HL-60/S4 (cell line): ENCODE data around the gene USP3.
"Not testable (repeated sequence)": the region's sequence is repeated elsewhere in the genome, so short reads cannot be mapped to it uniquely, and the experiment has no call there.

Experiments used
- in situ Hi-C: fragments of 300-500 bp; cut with MboI; formaldehyde crosslinking; loops from 2 replicates; pipeline ENCODE4 v1.14.3; 2022; ENCODE audit warnings: low sequenced_read_pairs

Gene USP3

DNA sequence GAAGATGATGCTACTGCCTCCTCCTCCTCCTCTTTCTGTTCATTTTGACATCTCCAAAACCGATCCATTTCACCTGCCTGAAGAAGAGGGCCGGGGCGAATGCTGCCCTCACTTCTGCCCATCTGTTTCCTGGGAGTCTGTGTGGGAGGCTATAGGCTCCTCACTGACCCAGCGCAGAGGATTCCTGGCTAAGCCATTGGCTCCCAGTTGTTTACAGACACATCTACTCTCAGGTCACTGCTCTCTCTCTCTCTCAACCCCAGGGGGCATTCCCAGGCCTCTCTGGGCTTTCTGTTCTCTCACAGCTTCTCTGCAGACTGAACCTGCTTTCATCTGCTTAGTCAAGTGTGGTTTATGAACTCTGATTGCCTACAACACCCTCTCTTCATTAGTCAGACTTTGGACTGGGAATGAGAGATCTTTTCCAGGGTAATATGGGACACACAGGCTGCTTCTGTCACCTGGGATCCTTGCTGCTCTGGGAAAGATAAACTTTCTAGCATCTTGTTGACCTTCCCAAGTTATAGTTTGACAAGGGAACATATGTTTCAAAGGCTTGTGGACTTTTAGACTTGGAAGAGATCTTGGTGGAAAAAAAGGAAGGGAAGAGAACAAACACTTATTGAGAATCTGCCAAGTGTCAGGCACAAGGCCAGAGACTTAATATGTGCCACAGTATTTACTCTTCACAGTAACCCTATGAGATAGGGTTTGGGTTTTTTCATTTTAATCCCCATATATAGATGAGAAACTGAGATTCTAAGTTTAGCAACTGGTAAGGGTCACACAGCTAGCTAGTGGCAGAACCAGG lies 30.2 kb upstream of the USP3 start:
- in situ Hi-C loops: loop anchor here (25.0 kb wide), 1 partner anchor 588 kb away; no protein-coding TSS in a partner anchor

DNA sequence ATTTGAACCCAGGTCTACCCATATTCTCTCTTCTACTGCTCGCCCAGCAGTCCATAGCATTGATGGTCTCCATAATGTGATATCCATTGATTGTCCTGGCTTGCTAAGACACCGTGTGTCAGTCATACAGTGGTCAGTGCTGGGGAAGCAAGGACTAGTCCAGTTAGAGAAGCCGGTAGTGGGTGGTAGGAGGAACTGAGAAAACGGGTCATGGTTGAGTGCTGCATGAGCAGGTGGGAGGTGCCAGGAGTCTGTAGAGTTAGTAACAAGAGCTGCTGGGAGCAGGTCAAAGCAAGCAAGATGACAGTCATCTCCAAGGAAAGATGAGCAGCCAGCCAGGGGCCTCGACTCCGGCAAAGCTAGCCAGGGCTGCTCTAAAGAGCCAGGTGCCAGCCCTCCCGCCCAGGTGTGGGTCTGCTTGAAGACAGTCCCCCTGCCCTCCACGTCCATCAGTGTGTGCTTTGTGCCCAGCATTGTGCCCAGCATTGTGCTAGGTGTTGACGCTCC lies 29.5 kb upstream of the USP3 start:
- in situ Hi-C loops: loop anchor here (25.0 kb wide), 1 partner anchor 587 kb away; no protein-coding TSS in a partner anchor

DNA sequence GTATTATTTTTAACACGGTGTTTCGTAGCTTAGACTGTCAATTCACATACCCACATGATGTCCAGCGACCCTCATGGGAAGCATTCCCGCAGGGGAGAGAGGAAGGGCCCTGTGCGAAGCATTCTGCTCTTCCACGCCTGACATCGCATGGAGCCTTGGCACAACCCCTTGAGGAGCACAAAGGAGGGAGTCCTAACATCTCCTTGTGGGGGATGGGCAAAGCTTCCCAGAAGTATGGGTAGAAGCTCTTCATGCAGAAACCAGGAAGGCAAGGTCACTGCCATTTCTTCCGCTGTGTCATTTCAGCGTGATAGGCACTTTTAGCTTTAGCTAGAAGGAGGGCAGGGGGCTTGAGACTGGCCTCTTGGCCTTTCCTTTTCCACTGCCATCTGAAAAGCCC lies 28.7 kb upstream of the USP3 start:
- in situ Hi-C loops: no loop called here

DNA sequence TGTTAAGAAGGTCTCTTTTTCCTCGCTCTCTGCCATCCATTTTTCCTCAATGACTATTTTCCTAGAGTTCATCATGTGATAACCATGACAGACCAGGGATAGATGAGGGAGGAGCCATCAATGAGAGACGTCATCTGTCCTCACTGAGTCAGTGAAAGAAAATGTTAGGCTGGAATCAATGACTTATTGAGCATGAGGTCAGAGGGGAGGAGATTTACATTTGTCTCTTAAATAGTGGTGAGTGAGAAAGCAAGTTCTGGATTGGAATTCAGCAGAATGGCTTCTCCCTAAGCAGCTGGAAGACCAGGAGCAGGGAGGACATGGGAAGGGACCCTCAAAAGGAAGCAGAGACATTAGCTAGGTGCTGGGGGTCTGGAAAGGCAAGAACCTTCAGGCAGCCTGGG lies 28.2 kb upstream of the USP3 start:
- in situ Hi-C loops: no loop called here

DNA sequence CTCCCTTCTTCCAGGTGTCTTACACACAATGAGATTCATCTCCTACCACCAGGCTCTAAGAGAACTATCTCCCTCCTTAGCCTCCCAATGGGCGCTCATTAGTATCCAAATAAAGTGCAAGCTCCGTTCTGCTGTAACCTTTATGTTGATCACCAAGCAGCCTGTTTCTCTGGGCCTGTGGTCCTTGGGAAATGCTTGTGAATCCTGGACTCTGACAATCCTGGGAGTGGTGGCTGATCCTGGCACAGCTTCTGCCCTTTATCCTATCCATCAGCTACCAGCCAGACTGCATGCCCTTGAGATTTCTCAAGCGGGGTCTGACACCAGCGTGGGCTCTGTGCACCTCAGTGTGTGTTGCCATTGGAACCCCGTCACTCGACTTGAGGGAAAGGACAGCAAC lies 26.1 kb upstream of the USP3 start:
- in situ Hi-C loops: no loop called here

DNA sequence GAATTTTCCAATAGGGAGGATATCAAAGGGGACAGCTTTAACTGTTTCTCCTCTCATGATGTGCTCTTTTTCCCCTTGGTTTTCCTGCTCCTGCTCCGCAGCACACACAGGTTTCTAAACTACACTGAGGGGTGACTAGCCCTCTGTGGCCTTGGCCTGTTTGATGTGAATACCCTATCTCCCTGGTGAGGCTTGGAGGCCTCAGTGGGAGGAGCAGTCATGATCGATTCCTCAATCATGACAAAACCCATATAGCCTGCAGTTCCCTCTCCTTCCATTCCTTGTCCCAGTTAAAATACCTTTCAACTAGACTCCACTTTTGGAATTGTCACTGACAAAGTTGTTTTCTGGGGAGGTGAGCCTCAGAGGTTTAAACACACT lies 24.0 kb upstream of the USP3 start:
- in situ Hi-C loops: no loop called here

DNA sequence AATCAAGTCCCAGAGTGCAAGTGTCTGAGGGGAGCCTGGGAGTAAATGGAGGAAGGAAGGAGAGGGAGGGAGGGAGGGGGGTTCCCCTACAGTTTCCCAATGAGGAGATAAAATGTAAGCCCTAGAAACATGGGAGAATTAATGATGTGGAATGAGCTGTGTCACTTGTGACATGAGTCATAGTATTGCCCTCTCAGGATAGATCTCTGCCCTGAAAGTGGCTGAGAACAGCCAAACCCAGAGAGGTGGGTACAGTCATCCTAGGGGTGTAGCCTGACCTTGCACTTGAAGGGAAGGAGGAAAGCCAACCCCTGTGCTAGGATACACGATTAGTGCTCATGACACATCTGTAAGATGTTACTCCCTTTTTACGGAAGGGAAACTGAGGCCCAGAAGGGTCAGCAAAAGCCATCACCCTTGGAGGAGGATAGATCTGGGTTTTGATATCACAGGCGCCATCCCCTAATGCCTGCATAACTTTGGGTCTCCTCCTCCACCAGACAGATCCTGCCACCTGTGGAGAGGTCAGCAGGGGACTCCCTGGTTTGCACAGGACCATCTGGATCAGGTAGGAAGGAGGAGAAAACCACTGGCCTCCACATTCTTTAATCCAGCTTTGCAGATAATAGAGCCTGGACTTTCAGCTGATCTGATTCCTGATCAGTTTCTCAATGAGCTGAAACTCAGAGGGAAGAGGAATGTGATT lies 23.1 kb upstream of the USP3 start:
- in situ Hi-C loops: no loop called here

DNA sequence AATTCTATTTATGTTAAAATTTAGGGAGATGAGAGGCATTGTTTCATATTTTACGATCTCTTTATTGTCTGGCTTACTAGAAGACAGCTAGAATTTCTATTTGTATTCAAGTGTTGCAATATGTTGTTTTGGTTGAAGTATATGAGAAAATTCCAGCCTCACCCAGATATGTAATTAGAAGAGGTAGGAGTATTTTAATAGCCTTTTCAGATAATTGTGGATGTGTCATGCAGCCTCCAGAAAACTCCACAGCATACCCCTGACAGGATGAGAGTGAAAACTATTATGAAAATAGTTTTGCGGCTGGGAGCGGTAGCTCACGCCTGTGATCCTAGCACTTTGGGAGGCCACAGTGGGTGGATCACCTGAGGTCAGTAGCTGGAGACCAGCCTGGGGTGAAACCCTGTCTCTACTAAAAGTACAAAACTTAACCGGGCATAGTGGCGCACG lies 21.5 kb upstream of the USP3 start:
- in situ Hi-C loops: no loop called here

DNA sequence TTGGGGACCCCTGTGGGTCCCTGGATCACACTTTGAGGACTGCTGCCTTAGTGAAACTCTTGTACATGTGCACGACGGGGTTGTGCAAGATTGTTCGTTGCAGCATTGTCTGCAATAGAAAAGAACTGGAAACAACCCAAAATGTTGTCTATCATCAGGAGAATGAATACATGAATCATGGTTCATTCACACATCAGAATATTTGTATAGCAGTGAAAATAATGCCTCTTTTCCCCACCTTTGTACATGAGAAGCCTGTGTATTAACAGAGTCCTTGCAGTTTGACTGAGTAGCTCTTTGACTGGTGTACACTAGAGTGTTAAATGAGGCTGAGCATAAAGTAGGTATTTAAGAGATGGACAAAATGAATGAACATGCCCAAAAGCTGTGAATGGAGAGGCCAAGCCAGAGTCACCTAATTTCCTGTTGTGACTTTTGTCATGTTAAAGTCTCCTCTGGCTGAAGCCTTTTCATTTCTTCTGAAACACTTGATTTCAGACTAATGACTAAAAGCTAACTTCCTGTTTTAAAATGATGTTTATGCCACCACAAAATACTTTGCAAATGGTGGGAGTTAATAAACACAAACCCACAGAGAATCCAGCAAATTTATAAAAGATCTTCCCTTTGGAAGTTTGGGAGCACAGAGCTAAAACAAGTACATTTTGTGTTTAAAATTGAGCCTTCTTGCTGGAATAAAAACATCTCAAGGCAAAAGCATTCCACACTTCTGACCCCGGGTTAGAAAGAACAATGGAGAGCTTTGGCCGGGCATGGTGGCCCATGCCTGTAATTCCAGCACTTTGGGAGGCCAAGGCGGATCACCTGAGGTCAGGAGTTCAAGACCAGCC lies 20.6 kb upstream of the USP3 start:
- in situ Hi-C loops: no loop called here

DNA sequence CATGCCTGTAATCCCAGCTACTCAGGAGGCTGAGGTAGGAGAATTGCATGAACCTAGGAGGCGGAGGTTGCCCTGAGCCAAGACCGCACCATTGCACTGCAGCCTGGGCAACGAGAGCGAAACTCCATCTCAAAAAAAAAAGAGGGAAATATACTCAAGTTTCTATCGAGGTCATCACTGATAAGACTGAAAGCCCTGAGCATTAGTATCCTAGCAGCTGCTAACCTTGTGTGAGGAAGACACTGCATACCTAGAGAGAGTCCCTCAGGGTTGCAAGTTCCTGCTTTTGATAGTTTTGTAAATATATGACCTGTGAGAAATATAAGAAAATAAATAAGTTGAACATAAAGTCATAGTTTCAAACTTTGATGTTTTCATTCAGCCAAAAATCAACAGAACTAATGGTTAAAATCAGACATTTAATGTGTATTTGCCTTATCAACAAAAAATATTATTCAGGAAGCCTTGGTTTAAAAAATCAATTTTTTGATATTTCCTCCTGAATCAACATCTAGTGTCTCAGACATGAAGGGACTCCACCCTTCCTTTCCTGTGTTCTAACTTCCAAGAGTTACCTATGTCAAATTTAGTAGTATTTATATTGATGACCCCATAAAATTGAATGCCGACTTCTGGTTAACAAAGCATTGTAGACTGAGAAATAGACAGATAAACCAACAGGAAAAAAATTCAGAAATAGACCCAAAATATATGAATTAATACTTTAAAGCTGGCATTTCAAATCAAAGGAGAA lies 19.8 kb upstream of the USP3 start:
- in situ Hi-C loops: no loop called here

DNA sequence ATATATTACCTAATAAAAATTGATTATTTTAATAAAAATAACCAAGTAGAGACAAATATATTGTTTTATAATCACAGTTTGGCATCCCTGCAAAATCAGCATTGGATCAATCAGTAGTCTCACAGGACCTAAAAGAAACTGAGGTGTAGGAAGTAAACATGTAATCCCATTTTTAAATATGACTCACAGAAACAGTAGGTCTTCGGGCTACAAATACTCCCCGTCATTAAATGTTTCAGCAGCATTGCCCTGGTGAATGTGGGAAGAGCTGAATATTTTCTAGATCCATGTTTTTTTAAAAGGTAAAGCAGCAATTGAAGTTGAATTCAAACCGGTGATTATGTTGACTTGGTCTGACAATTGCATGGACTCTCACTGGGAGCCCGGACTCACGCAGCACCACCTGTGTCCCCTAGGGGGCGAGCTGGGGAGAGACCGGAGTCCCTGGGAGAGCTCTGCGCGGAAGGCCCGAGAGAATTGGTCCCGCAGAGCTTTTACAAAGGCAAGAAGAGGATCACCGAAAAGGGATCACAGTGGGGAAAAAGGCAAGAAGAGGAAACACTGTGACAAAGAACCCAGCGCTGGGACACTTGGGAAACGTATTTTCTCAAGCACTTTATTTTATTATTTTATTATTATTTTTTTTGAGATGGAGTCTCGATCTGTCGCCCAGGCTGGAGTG lies 17.2 kb upstream of the USP3 start:
- in situ Hi-C loops: no loop called here

DNA sequence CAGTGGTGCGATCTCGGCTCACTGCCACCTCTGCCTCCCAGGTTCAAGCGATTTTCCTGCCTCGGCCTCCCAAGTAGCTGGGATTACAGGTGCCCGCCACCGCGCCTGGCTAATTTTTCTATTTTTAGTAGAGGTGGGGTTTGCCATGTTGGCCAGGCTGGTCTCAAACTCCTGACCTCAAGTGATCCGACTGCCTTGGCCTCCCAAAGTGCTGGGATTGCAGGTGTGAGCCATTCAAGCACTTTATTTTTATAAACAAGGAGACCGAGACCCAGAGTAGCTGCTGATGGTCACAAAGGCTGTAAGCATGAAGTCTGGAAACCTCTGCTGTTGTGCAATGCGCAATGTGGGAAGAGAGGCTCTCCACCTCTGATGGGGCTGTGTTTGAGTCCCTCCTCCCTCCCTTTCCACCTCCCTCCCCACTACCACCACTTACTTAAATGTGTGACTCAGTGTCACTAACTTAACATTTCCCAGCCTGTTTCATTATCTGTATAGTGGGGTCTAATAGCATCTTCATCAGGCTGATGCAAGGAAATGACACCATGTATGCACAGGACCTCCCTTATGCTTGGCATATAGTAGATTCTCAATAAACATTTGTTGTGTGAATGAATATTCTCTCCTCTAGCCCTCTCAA lies 16.5 kb upstream of the USP3 start:
- in situ Hi-C loops: not testable (repeated sequence)

DNA sequence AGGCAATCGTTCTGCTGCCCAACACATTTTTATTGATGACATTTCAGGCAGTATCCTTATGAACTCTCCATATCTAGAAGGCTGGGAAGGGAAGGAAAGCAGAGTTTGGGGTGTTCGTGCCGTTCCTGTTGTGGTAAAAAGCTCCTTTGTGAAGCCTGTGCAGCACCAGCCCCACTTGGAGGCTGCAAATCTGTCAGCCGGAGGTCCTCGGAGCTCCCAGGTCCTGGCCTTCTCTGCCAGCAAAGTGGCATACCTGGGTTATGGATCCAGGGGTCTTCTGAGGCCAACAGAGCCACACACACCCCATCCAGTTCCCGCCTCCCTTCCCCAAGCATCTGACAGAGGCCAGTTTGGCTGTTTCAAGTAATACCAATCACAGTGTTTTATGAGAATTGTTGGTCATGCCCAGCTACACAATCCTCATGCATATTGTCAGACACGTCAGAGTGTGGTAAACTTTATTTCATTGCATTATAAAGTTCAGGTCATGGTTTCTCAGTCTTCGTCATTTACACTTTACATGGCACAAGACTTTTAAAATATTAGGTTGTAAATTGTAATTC lies 15.9 kb upstream of the USP3 start:
- in situ Hi-C loops: no loop called here

DNA sequence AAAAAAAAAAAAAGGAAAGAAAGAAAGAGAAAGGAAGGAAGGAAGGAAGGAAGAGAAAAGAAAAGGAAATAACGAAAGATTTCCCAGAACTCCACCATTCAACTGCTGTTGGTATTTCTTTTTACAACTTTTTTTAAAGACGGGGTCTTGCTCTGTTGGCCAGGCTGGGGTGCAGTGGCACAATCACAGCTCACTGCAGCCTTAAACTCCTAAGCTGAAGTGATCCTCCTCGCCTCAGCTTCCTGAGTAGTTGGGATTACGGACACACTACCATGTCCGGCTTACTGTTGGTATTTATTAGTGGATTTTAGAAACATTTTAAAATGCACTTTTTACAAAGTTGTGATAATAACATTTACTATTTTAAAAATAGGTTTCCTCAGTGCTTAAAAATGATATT lies 15.0 kb upstream of the USP3 start:
- in situ Hi-C loops: no loop called here

DNA sequence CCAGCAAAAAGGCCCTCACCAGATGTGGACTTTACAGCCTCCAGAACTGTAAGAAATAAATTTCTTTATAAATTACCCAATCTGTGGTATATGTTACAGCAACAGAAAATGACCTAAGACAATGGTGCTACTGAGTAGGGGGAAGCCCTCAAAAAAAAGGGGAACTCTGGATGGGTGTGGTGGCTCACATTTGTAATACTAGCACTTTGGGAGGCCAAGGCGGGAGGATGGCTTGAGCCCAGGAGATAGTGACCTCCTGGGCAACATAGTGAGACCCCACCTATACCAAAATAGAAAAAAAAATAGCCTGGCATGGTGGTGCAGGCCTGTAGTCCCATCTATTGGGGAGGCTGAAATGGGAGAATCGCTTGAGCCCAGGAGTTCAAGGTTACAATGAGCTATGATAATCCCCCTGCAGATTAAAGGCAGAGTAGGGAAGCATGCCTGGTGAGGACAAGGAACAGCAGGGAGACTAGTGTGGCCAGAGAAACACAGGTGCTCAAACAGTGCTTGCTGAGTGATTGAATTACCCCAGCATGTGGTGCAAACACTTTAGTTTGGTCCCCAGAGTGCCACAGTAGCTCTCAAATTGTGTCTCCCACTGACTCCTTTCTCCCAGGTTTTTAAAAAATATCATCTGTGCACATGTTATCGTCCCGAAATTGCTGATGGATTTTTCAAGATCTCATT lies 13.9 kb upstream of the USP3 start:
- in situ Hi-C loops: no loop called here

DNA sequence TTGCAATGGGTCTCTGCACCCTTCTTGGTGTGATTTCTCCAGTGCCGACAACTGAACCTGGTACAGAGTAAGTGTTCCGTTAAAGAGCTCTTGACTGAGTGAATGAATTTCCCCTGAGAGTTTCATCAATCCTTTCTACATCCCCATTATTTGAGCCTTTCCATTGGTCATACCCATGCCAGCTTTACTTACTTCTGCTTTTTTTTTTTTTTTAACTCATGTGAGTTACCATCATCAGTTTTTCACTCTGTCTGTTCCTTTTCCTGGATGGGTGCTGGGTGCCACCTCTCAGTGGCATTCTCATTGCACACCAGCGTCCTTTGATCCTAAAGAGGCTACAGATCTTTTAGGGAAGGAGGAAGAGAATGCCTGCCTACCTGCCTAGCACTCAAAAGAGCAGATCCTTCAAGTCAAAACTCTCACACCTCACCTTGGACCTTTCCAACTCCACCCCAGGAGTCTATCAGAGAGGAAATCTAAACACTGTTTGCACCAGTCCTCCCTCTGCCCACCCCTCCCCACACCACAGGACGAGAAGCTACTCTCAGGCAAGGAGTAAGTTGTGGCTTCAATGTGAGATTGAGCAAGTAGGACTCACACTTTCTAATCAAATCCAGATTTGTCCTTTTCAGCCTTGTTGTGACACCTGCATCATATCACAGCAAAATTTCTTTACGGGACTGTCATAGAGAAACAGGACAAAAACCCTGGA lies 13.1 kb upstream of the USP3 start:
- in situ Hi-C loops: no loop called here

DNA sequence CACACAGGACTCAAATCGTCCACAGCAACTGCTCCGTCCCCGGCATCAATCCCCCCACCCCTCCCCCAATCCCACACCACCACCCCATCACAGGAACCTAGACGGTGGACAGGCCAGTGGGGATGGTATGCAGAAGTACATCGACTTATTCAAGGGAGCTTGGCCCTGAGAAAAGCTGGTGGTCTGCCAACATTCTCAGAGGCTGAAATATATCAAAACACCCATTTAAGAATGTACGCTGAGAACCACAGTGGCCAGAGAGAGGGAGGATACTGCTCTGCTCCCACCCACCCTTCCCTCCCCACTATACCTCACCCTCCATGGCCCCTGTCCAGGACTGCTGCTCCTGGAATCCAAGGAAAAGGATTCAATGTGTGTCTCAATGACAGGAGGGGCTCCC lies 12.4 kb upstream of the USP3 start:
- in situ Hi-C loops: no loop called here

DNA sequence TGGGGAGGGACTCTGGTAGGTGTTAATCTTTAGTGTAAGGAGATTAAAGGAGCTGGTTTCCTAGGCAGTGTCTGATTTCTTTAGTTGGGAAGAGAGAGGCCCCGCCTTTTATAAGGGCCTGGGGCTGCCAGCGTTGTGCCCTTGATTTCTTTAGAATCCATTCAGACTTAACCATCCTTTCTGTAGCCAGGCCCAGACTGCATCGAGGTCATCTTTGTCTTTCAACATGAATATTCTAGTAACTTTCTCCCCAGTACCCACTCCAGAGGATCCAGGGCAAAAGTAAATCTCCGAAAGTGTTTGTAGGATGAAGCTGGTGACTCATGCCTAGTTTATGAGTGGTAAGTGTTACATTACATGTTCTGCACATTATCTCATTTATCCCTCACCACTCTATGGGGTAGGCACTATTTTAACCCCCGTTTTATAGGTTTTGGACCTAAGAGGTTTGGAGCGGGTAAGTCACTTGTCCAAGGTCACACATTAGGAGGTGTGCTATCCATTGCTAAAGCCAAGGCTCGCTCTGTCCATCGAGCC lies 11.8 kb upstream of the USP3 start:
- in situ Hi-C loops: no loop called here
